Retina (tissue), 1 donor: Measurements from ENCODE around the gene CCDC78.

ENCODE experiments used
- DNase-seq: peaks from one replicate; pipeline ENCODE4 v3.0.0-alpha.2; 2016

The CCDC78 gene

GRCh38 chr16:726438-727290 lies at the start of gene CCDC78, which contains the start of gene HAGHL:
Gene CCDC78, minus strand, starts transcription at chr16:726443. Its CDS starts 76 bp downstream, at chr16:726367.
Gene HAGHL, plus strand, starts transcription at chr16:727106. Its CDS starts 404 bp downstream, at chr16:727510.
- DNase-seq: peak; percentile 47

- no peak for DNase-seq
These were observed 49.1 kb upstream of the CCDC78 start for GRCh38 chr16:775236-775796.

- DNase-seq: no peak
These were observed 48.1 kb upstream of the CCDC78 start for GRCh38 chr16:774086-775001.

GRCh38 chr16:772959-773358 lies 46.7 kb upstream of the CCDC78 start:
- no peak for DNase-seq

- DNase-seq: no peak
These were observed 44.2 kb upstream of the CCDC78 start for GRCh38 chr16:770411-770810.

GRCh38 chr16:769934-770333 lies 43.7 kb upstream of the CCDC78 start:
- DNase-seq: no peak

GRCh38 chr16:769184-769784 lies 43.0 kb upstream of the CCDC78 start:
- no peak for DNase-seq

GRCh38 chr16:768428-768827 lies 42.2 kb upstream of the CCDC78 start:
- DNase-seq: no peak

- no peak for DNase-seq
These were observed 41.5 kb upstream of the CCDC78 start for GRCh38 chr16:767743-768235.

GRCh38 chr16:766820-767640 lies 40.8 kb upstream of the CCDC78 start:
- DNase-seq: no peak

- no peak for DNase-seq
These were observed 40.0 kb upstream of the CCDC78 start for GRCh38 chr16:766008-766819.

- DNase-seq: no peak
These were observed 39.2 kb upstream of the CCDC78 start for GRCh38 chr16:765488-765865.

GRCh38 chr16:764848-765487 lies 38.7 kb upstream of the CCDC78 start:
- DNase-seq: no peak

GRCh38 chr16:764184-764750 lies 38.0 kb upstream of the CCDC78 start:
- DNase-seq: no peak

GRCh38 chr16:763369-764183 lies 37.3 kb upstream of the CCDC78 start:
- DNase-seq: no peak

GRCh38 chr16:762595-763268 lies 36.5 kb upstream of the CCDC78 start:
- DNase-seq: no peak

GRCh38 chr16:761625-762513 lies 35.6 kb upstream of the CCDC78 start:
- DNase-seq: no peak
